HG02610 (cell line): ENCODE data around the gene EVI5L.

ENCODE experiments used
- ATAC-seq: cut with Tn5 transposase; IDR thresholded peaks from one replicate; pipeline ENCODE4 v1.9.1; 2021; ENCODE audit warnings: mild to moderate bottlenecking, moderate library complexity; ENCODE audit not compliant: unreplicated experiment

EVI5L gene

GRCh38 chr19:7910321-7911161 lies 80.5 kb downstream of the EVI5L start:
- ATAC-seq = no peak

- no peak for ATAC-seq
Measured at GRCh38 chr19:7911508-7912143, 81.6 kb downstream of the EVI5L start.

GRCh38 chr19:7912144-7912696 lies 82.2 kb downstream of the EVI5L start:
- no peak for ATAC-seq

GRCh38 chr19:7912697-7913564 lies 82.9 kb downstream of the EVI5L start:
- no peak for ATAC-seq

- no peak for ATAC-seq
Measured at GRCh38 chr19:7913652-7914051, 83.6 kb downstream of the EVI5L start.

- ATAC-seq = no peak
Measured at GRCh38 chr19:7914099-7914498, 84.1 kb downstream of the EVI5L start.
